HepG2 (cell line): Measurements from ENCODE around the gene NEURL4. TPM values are rescaled to one million over a fixed set of nuclear protein-coding genes. Genes with fewer than 3 reads are reported as not detected.

Experiments
- CBX5 ChIP-seq: sonication (generic); formaldehyde crosslinking; IDR thresholded peaks from 2 replicates; pipeline ENCODE4 v1.4.0; 2020; ENCODE audit warnings: missing genetic modification reagents, borderline replicate concordance
- HNRNPH1 ChIP-seq: fragments of 200-400 bp; formaldehyde crosslinking; optimal IDR thresholded peaks from 2 replicates; pipeline ENCODE3; 2017; ENCODE audit warnings: mild to moderate bottlenecking, low read depth, low read length
- ISL2 ChIP-seq: sonication (generic); formaldehyde crosslinking; IDR thresholded peaks from 2 replicates; pipeline ENCODE4 v1.5.0; 2020; ENCODE audit warnings: missing genetic modification reagents
- NFKBIZ ChIP-seq: IDR thresholded peaks from 2 replicates; pipeline ENCODE4 v1.6.1; 2018; ENCODE audit warnings: missing genetic modification reagents, missing compliant biosample characterization
- PAX8 ChIP-seq: sonication (generic); formaldehyde crosslinking; IDR thresholded peaks from 2 replicates; pipeline ENCODE4 v1.8.0; 2022; ENCODE audit warnings: mild to moderate bottlenecking, missing genetic modification reagents, borderline replicate concordance
- RXRB ChIP-seq: IDR thresholded peaks from 2 replicates; pipeline ENCODE4 v1.6.1; 2016; ENCODE audit warnings: borderline replicate concordance, missing genetic modification reagents, missing compliant biosample characterization
- ZNF878 ChIP-seq: sonication (generic); formaldehyde crosslinking; IDR thresholded peaks from 2 replicates; pipeline ENCODE4 v1.8.1; 2023; ENCODE audit warnings: mild to moderate bottlenecking, missing genetic modification reagents, moderate library complexity
- polyA plus RNA-seq, 8 experiments: library from polyadenylated mRNA; depleted of rRNA in 3 of 8; stranded (reverse) in 7 of 8; unstranded in 1 of 8; fragments of >200 nt; fragmentation: Illumina TruSeq in 4 of 8; extraction: Trizol in 4 of 8; gene quantifications; 2 replicates each; pipeline versions ENCODE4 v1.2.1 to v1.2.3, GENCODE V29; 2011 to 2016; ENCODE audit warnings: low read depth in 4 of 8, missing spikeins in 1 of 8, mixed read lengths in 1 of 8; ENCODE audit not compliant: insufficient read depth in 1 of 8
- total RNA-seq, 5 experiments: library from RNA; depleted of rRNA; stranded (reverse); fragments of >200 nt; fragmentation: Illumina TruSeq; extraction: Trizol; gene quantifications; 2 replicates each; pipeline ENCODE4 v1.2.3, GENCODE V29; 2016; ENCODE audit warnings: low read depth in 1 of 5
- TF ChIP-seq, protein P1 (sequence below): sonication (generic); formaldehyde crosslinking; IDR thresholded peaks from 2 replicates; pipeline ENCODE4 v1.4.0; 2020; ENCODE audit warnings: missing genetic modification reagents
- TF ChIP-seq, protein P2 (sequence below): sonication (generic); formaldehyde crosslinking; IDR thresholded peaks from 2 replicates; pipeline ENCODE4 v1.5.1; 2020; ENCODE audit warnings: missing genetic modification reagents, mild to moderate bottlenecking, borderline replicate concordance
- TF ChIP-seq, protein P3 (sequence below): sonication (generic); formaldehyde crosslinking; IDR thresholded peaks from 2 replicates; pipeline ENCODE4 v1.4.0; 2020; ENCODE audit warnings: missing genetic modification reagents

Gene NEURL4
- total and polyA plus RNA-seq, 2 of the 13 experiments (the other 11 are each of a cell fraction or from before 2014, with no cell fraction given): 14.8 to 15.7 TPM

DNA sequence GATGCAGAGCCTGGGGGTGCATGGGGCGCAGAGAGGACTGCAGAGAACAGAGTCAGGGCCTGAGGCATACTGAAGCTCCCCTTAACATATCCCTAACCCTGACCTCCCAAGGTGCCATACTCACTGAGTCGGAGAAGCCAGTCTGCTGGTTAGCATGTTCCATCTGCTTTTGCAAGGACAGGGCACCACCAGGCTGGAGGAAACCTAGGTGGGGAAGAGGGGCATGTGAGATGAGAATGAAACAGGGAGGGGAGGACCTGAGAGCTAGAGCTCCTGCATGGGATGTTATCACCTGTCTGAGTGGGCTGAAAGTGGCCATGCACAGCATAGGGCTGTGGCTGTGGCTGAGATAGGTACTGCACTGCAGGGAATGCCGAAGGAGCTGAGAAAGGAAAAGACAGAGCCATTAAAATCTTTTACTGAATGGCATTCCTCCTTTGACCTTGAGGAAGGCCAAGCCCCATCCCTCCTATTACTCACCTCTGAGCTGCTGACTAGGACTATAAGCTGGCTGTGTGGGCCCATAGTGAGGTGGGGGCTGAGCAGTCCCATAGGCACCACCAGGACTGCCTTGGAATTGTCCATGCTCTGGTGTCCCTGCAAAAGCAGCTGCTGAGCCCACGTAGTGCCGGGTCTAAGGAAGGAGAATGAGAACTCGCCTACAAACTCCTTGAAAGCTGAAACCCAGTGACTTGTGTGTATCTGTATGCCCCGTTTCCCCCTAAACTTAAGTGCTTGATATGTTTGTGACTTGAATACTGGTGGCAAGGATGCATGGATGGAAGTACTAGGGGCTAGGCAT, 15.8 kb downstream of the NEURL4 start (continued):
- TF ChIP-seq, protein P1, sequence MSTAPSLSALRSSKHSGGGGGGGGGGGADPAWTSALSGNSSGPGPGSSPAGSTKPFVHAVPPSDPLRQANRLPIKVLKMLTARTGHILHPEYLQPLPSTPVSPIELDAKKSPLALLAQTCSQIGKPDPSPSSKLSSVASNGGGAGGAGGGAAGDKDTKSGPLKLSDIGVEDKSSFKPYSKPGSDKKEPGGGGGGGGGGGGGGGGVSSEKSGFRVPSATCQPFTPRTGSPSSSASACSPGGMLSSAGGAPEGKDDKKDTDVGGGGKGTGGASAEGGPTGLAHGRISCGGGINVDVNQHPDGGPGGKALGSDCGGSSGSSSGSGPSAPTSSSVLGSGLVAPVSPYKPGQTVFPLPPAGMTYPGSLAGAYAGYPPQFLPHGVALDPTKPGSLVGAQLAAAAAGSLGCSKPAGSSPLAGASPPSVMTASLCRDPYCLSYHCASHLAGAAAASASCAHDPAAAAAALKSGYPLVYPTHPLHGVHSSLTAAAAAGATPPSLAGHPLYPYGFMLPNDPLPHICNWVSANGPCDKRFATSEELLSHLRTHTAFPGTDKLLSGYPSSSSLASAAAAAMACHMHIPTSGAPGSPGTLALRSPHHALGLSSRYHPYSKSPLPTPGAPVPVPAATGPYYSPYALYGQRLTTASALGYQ (CRISPR knock-in tag): no peak
- TF ChIP-seq, protein P2, sequence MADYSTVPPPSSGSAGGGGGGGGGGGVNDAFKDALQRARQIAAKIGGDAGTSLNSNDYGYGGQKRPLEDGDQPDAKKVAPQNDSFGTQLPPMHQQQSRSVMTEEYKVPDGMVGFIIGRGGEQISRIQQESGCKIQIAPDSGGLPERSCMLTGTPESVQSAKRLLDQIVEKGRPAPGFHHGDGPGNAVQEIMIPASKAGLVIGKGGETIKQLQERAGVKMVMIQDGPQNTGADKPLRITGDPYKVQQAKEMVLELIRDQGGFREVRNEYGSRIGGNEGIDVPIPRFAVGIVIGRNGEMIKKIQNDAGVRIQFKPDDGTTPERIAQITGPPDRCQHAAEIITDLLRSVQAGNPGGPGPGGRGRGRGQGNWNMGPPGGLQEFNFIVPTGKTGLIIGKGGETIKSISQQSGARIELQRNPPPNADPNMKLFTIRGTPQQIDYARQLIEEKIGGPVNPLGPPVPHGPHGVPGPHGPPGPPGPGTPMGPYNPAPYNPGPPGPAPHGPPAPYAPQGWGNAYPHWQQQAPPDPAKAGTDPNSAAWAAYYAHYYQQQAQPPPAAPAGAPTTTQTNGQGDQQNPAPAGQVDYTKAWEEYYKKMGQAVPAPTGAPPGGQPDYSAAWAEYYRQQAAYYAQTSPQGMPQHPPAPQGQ (CRISPR knock-in tag): no peak
- no peak for TF ChIP-seq NFKBIZ (CRISPR knock-in tag)
- no peak for TF ChIP-seq ZNF878
- TF ChIP-seq CBX5 (CRISPR knock-in tag): no peak
- no peak for TF ChIP-seq ISL2 (CRISPR knock-in tag)
- TF ChIP-seq RXRB (CRISPR knock-in tag): no peak
- peak; percentile 21 for TF ChIP-seq HNRNPH1
- TF ChIP-seq, protein P3, sequence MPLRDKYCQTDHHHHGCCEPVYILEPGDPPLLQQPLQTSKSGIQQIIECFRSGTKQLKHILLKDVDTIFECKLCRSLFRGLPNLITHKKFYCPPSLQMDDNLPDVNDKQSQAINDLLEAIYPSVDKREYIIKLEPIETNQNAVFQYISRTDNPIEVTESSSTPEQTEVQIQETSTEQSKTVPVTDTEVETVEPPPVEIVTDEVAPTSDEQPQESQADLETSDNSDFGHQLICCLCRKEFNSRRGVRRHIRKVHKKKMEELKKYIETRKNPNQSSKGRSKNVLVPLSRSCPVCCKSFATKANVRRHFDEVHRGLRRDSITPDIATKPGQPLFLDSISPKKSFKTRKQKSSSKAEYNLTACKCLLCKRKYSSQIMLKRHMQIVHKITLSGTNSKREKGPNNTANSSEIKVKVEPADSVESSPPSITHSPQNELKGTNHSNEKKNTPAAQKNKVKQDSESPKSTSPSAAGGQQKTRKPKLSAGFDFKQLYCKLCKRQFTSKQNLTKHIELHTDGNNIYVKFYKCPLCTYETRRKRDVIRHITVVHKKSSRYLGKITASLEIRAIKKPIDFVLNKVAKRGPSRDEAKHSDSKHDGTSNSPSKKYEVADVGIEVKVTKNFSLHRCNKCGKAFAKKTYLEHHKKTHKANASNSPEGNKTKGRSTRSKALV (CRISPR knock-in tag): no peak
- TF ChIP-seq PAX8 (CRISPR knock-in tag): no peak
